ENCODE measurements around the gene PAOX. TPM values are rescaled to one million over a fixed set of nuclear protein-coding genes. Genes with fewer than 3 reads are reported as not detected.
A peak's percentile ranks its signal among the peaks of the same experiment; 100 is the strongest.

Gene PAOX
- total and polyA plus RNA-seq, 9 of the 15 experiments (the other 6 are each of a cell fraction or from before 2014, with no cell fraction given), result 0.80 to 6.4 (median 2.6) TPM

GRCh38 chr10:133394064-133394663 is 15.1 kb downstream of the PAOX start, which contains the start of gene MTG1 (continued):
- TF ChIP-seq RAD21 (CRISPR knock-in tag; conservative IDR thresholded peaks at IDR 0.05 in 1 of 2, IDR thresholded peaks at IDR 0.05 in 1 of 2), result 0 out of 4 replicates have a peak, but pooled peaks of 1 of the 2 experiments have one; percentile 25
- TF ChIP-seq TBL1XR1 (IDR thresholded peaks at IDR 0.05; ENCODE audit: low read length in 2 of 2), result 0 out of 4 replicates have a peak, but pooled peaks of 1 of the 2 experiments have one; percentile 35
- no peak for TF ChIP-seq ZNF274 (IDR thresholded peaks at IDR 0.05; ENCODE audit: borderline replicate concordance, low read depth, low read length)
- TF ChIP-seq MCM3 (IDR thresholded peaks at IDR 0.05), result no peak
- TF ChIP-seq ZSCAN29 (IDR thresholded peaks at IDR 0.05), result no peak
- TF ChIP-seq NRF1 (conservative IDR thresholded peaks at IDR 0.05 in 1 of 2, IDR thresholded peaks at IDR 0.05 in 1 of 2), result peak; percentile 98
- TF ChIP-seq ZNF212 (CRISPR knock-in tag; IDR thresholded peaks at IDR 0.05), result no peak
- TF ChIP-seq ZNF165 (CRISPR knock-in tag; IDR thresholded peaks at IDR 0.05; ENCODE audit: borderline replicate concordance), result no peak
- TF ChIP-seq, protein P1, sequence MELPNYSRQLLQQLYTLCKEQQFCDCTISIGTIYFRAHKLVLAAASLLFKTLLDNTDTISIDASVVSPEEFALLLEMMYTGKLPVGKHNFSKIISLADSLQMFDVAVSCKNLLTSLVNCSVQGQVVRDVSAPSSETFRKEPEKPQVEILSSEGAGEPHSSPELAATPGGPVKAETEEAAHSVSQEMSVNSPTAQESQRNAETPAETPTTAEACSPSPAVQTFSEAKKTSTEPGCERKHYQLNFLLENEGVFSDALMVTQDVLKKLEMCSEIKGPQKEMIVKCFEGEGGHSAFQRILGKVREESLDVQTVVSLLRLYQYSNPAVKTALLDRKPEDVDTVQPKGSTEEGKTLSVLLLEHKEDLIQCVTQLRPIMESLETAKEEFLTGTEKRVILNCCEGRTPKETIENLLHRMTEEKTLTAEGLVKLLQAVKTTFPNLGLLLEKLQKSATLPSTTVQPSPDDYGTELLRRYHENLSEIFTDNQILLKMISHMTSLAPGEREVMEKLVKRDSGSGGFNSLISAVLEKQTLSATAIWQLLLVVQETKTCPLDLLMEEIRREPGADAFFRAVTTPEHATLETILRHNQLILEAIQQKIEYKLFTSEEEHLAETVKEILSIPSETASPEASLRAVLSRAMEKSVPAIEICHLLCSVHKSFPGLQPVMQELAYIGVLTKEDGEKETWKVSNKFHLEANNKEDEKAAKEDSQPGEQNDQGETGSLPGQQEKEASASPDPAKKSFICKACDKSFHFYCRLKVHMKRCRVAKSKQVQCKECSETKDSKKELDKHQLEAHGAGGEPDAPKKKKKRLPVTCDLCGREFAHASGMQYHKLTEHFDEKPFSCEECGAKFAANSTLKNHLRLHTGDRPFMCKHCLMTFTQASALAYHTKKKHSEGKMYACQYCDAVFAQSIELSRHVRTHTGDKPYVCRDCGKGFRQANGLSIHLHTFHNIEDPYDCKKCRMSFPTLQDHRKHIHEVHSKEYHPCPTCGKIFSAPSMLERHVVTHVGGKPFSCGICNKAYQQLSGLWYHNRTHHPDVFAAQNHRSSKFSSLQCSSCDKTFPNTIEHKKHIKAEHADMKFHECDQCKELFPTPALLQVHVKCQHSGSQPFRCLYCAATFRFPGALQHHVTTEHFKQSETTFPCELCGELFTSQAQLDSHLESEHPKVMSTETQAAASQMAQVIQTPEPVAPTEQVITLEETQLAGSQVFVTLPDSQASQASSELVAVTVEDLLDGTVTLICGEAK (IDR thresholded peaks at IDR 0.05), result peak; percentile 98
- TF ChIP-seq, protein P1 (CRISPR knock-in tag; IDR thresholded peaks at IDR 0.05), result no peak
- TF ChIP-seq FUS (optimal IDR thresholded peaks at IDR 0.05; ENCODE audit: low read depth, low read length), result peak; percentile 36
- peak; percentile 97 for TF ChIP-seq CXXC5 (CRISPR knock-in tag; IDR thresholded peaks at IDR 0.05)
- TF ChIP-seq, protein P2, sequence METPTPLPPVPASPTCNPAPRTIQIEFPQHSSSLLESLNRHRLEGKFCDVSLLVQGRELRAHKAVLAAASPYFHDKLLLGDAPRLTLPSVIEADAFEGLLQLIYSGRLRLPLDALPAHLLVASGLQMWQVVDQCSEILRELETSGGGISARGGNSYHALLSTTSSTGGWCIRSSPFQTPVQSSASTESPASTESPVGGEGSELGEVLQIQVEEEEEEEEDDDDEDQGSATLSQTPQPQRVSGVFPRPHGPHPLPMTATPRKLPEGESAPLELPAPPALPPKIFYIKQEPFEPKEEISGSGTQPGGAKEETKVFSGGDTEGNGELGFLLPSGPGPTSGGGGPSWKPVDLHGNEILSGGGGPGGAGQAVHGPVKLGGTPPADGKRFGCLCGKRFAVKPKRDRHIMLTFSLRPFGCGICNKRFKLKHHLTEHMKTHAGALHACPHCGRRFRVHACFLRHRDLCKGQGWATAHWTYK (CRISPR knock-in tag; IDR thresholded peaks at IDR 0.05), result no peak
- TF ChIP-seq POLR2G (IDR thresholded peaks at IDR 0.05; ENCODE audit: low read depth, low read length), result peak; percentile 94
- TF ChIP-seq MTA3 (IDR thresholded peaks at IDR 0.05; ENCODE audit: borderline replicate concordance), result peak; percentile 87; the same call in 1 of the 2 replicates
- peak; percentile 96 for TF ChIP-seq NR2C1 (IDR thresholded peaks at IDR 0.05)
- TF ChIP-seq NR2C1 (tag; IDR thresholded peaks at IDR 0.05), result peak; percentile 98
- TF ChIP-seq MAZ (CRISPR knock-in tag; conservative IDR thresholded peaks at IDR 0.05 in 1 of 2, IDR thresholded peaks at IDR 0.05 in 1 of 2), result peak in 1 of 2 experiments; percentile 93
- no peak for TF ChIP-seq ZNF354B (CRISPR knock-in tag; IDR thresholded peaks at IDR 0.05)

Measured in K562 (cell line).